HEK293T (cell line): ENCODE measurements around the gene VCX3A.

Experiments used
- ARNT ChIP-seq: fragments of 450-650 bp; IDR thresholded peaks from 2 replicates; pipeline ENCODE4 v1.6.1; 2017; ENCODE audit warnings: mild to moderate bottlenecking
- CTBP1 ChIP-seq: fragments of 450-650 bp; IDR thresholded peaks from 2 replicates; pipeline ENCODE4 v1.6.1; 2016; ENCODE audit warnings: borderline replicate concordance
- FOXA1 ChIP-seq: fragments of 450-650 bp; IDR thresholded peaks from 2 replicates; pipeline ENCODE4 v1.6.1; 2016; ENCODE audit warnings: mild to moderate bottlenecking
- FOXK2 ChIP-seq: fragments of 450-650 bp; IDR thresholded peaks from 2 replicates; pipeline ENCODE4 v1.6.1; 2016; ENCODE audit warnings: mild to moderate bottlenecking
- FOXM1 ChIP-seq: fragments of 450-650 bp; IDR thresholded peaks from 2 replicates; pipeline ENCODE4 v1.6.1; 2017; ENCODE audit warnings: mild to moderate bottlenecking, borderline replicate concordance
- L3MBTL2 ChIP-seq: fragments of 450-650 bp; conservative IDR thresholded peaks from 2 replicates; pipeline ENCODE4 v1.6.1; 2016; ENCODE audit warnings: mild to moderate bottlenecking
- NFRKB ChIP-seq: fragments of 450-650 bp; IDR thresholded peaks from 2 replicates; pipeline ENCODE4 v1.6.1; 2016; ENCODE audit warnings: mild to moderate bottlenecking, moderate library complexity
- TARDBP ChIP-seq: fragments of 450-650 bp; IDR thresholded peaks from 2 replicates; pipeline ENCODE4 v1.6.1; 2016
- ZNF384 ChIP-seq: fragments of 450-650 bp; IDR thresholded peaks from 2 replicates; pipeline ENCODE4 v1.6.1; 2016

GRCh38 chrX:6557690-6558089 lies 22.8 kb upstream of the VCX3A start:
- no peak for TF ChIP-seq FOXM1
- no peak for TF ChIP-seq FOXK2
- no peak for TF ChIP-seq CTBP1
- TF ChIP-seq NFRKB = no peak
- no peak for TF ChIP-seq L3MBTL2
- TF ChIP-seq ARNT = no peak
- no peak for TF ChIP-seq FOXA1
- TF ChIP-seq TARDBP = no peak
- TF ChIP-seq ZNF384 = no peak
